ENCODE data around the gene CRHR2.

DNA sequence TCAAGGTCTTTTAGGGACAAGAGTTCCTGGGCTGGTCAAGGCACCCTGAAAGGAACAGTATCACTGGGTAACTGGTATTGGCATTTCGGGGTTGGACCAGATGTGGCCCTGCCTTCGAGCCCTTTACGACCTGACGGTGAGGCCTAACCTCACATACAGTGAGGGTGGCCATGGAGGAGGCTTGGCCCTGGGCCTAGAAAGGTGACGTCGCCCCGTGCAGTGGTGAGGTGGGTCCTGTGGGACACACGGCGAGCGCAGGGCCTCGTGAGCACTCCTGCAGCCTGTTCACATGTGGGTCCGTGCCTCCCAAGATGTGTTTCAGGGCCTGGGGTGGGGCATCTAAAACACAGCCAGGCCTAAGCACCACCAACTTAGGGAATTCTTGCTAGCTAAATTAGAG is 36.1 kb downstream of the CRHR2 start:
- no peak for TF ChIP-seq EP300 (IDR thresholded peaks at IDR 0.05; ENCODE audit: borderline replicate concordance)
- TF ChIP-seq YY1 (IDR thresholded peaks at IDR 0.05; ENCODE audit: low read depth), result no peak
- TF ChIP-seq ZBTB7A (IDR thresholded peaks at IDR 0.05; ENCODE audit: low read depth), result no peak
- TF ChIP-seq CEBPB (IDR thresholded peaks at IDR 0.05), result no peak
